HepG2 (cell line): ENCODE results near the gene FCN1. TPM values are rescaled to one million over a fixed set of nuclear protein-coding genes. Genes with fewer than 3 reads are reported as not detected.

Source experiments
- ATAC-seq: fragments of 200-7000 bp; cut with Tn5 transposase; 3 replicates; pipeline ENCODE4 v1.9.1; 2020; ENCODE audit warnings: mild to moderate bottlenecking, moderate library complexity
- BruUV-seq: library from RNA; stranded (reverse); fragments of 400-500 nt; replicated peaks from 2 replicates; lab custom pipeline; 2021; lab: Mats Ljungman, UMichigan
- CTCF ChIA-PET: fragments of 300-600 bp; formaldehyde crosslinking; extraction: SDS; loops from one replicate; lab custom pipeline; 2021; ENCODE audit warnings: low total read pairs, inconsistent platforms, low intra/inter-chr PET ratio; lab: Yijun Ruan, JAX
- POLR2A ChIA-PET: fragments of 350-600 bp; sonication (Branson Sonifier 250); formaldehyde crosslinking; loops from one replicate; lab custom pipeline; 2020; ENCODE audit warnings: antibody characterized with exemption, inconsistent platforms; lab: Yijun Ruan, JAX
- DNase-seq: peaks from one replicate; pipeline ENCODE4 v3.0.0-alpha.2; 2015; ENCODE audit warnings: low spot score
- FAIRE-seq: peaks from 3 replicates; lab custom pipeline; 2011; peaks lifted over from hg19 to GRCh38; lab: Jason Lieb, UNC
- H2AFZ ChIP-seq: one replicate; pipeline ENCODE4 v1.6.1; 2011; ENCODE audit warnings: low read length, inconsistent platforms
- H3K27ac ChIP-seq: fragments of 300-600 bp; 3 replicates; pipeline ENCODE4 v1.8.0; 2011; ENCODE audit warnings: mixed run types, mild to moderate bottlenecking, mixed read lengths, low read length, inconsistent platforms; ENCODE audit not compliant: insufficient read depth; ENCODE audit errors: extremely low read length
- H3K27me3 ChIP-seq, 2 experiments: fragments of 200-600 bp in 1 of 2; 2 replicates in 1 of 2; 3 replicates in 1 of 2; pipeline versions ENCODE4 v1.6.0 to v1.8.0; 2011; ENCODE audit warnings: low read length in 2 of 2, mild to moderate bottlenecking in 2 of 2, moderate library complexity in 2 of 2, inconsistent platforms in 1 of 2; ENCODE audit not compliant: insufficient read depth in 2 of 2, control insufficient read depth in 1 of 2
- H3K36me3 ChIP-seq, 2 experiments: fragments of 200-600 bp in 1 of 2; replicated peaks in 1 of 2; 2 replicates in 1 of 2; 3 replicates in 1 of 2; pipeline versions ENCODE4 v1.5.1 to v1.8.0; 2011; ENCODE audit warnings: low read length in 2 of 2, inconsistent platforms in 1 of 2; ENCODE audit not compliant: insufficient read depth in 2 of 2, control insufficient read depth in 1 of 2
- H3K4me1 ChIP-seq: 2 replicates; pipeline ENCODE4 v1.5.1; 2012; ENCODE audit warnings: low read length, inconsistent platforms; ENCODE audit not compliant: insufficient read depth
- H3K4me2 ChIP-seq: 2 replicates; pipeline ENCODE4 v1.6.0; 2011; ENCODE audit warnings: low read depth, low read length, inconsistent platforms
- H3K4me3 ChIP-seq, 3 experiments: fragments of 200-600 bp in 1 of 3; sonication (generic), shearing (Covaris generic) in 1 of 3; replicated peaks in 1 of 3; 2 replicates each; pipeline ENCODE4 v1.5.1; 2011 to 2016; ENCODE audit warnings: low read length in 3 of 3, inconsistent platforms in 2 of 3, low read depth in 2 of 3, mild to moderate bottlenecking in 2 of 3, control low read depth in 1 of 3, mixed read lengths in 1 of 3; ENCODE audit not compliant: insufficient read depth in 1 of 3
- H3K79me2 ChIP-seq: one replicate; pipeline ENCODE4 v1.6.1; 2011; ENCODE audit warnings: low read length, inconsistent platforms; ENCODE audit not compliant: insufficient read depth
- H3K9ac ChIP-seq: 2 replicates; pipeline ENCODE4 v1.6.0; 2011; ENCODE audit warnings: mild to moderate bottlenecking, low read depth, low read length, inconsistent platforms; ENCODE audit not compliant: insufficient read depth
- H3K9me3 ChIP-seq: 2 replicates; pipeline ENCODE4 v1.5.1; 2012; ENCODE audit warnings: mild to moderate bottlenecking, low read length
- H4K20me1 ChIP-seq: 2 replicates; pipeline ENCODE4 v1.6.0; 2011; ENCODE audit warnings: inconsistent platforms, mild to moderate bottlenecking, low read length, moderate library complexity; ENCODE audit not compliant: insufficient read depth
- BRD4 ChIP-seq: sonication (generic); formaldehyde crosslinking; IDR thresholded peaks from 2 replicates; pipeline ENCODE4 v1.4.0; 2020; ENCODE audit warnings: missing genetic modification reagents
- HNF4A ChIP-seq: sonication (generic); formaldehyde crosslinking; IDR thresholded peaks from 2 replicates; pipeline ENCODE4 v1.4.0; 2020; ENCODE audit warnings: missing genetic modification reagents
- LCORL ChIP-seq, 2 experiments: fragments of 450-650 bp in 1 of 2; sonication (generic) in 1 of 2; formaldehyde crosslinking in 1 of 2; IDR thresholded peaks; 2 replicates each; pipeline versions ENCODE4 v1.5.0 to v1.6.1; 2017 to 2020; ENCODE audit warnings: antibody characterized with exemption in 1 of 2, missing genetic modification reagents in 1 of 2
- RFX3 ChIP-seq: IDR thresholded peaks from 2 replicates; pipeline ENCODE4 v1.6.1; 2016; ENCODE audit warnings: missing biosample characterization, missing genetic modification reagents
- SMARCE1 ChIP-seq: fragments of 450-650 bp; IDR thresholded peaks from 2 replicates; pipeline ENCODE4 v1.6.1; 2017; ENCODE audit warnings: borderline replicate concordance
- ZBTB2 ChIP-seq: sonication (generic); formaldehyde crosslinking; IDR thresholded peaks from 2 replicates; pipeline ENCODE4 v1.8.0; 2022; ENCODE audit warnings: low read depth, missing genetic modification reagents
- ZBTB33 ChIP-seq: sonication (generic); formaldehyde crosslinking; IDR thresholded peaks from 2 replicates; pipeline ENCODE4 v1.4.0; 2020; ENCODE audit warnings: missing genetic modification reagents
- ZNF136 ChIP-seq: sonication (generic); formaldehyde crosslinking; IDR thresholded peaks from 2 replicates; pipeline ENCODE4 v1.8.1; 2022; ENCODE audit warnings: low read depth, mild to moderate bottlenecking, moderate library complexity, missing genetic modification reagents
- ZNF18 ChIP-seq: sonication (generic); formaldehyde crosslinking; IDR thresholded peaks from 2 replicates; pipeline ENCODE4 v1.8.0; 2022; ENCODE audit warnings: mild to moderate bottlenecking, missing genetic modification reagents; ENCODE audit not compliant: insufficient replicate concordance
- ZNF180 ChIP-seq: sonication (generic); formaldehyde crosslinking; IDR thresholded peaks from 2 replicates; pipeline ENCODE4 v1.4.0; 2020; ENCODE audit warnings: low read depth, missing genetic modification reagents, borderline replicate concordance
- ZSCAN9 ChIP-seq: IDR thresholded peaks from 2 replicates; pipeline ENCODE4 v1.6.1; 2016; ENCODE audit warnings: borderline replicate concordance
- WGBS: methylation state at CpG from one replicate; pipeline ENCODE4 v1.1.6; 2017; ENCODE audit warnings: low lambda C conversion rate; 5-methylcytosine and 5-hydroxymethylcytosine counted together
- in situ Hi-C: cut with HindIII; loops from 2 replicates; pipeline ENCODE4 v1.10.0; 2017; ENCODE audit warnings: low pct_unique_long_range_greater_than_20kb; ENCODE audit not compliant: extremely low pct_ligation_motif_present
- intact Hi-C: fragments of 100-400 bp; cut with micrococcal nuclease; formaldehyde crosslinking; loops from one replicate; pipeline ENCODE4 v1.10.0; 2022; ENCODE audit not compliant: unreplicated experiment
- polyA plus RNA-seq, 8 experiments: library from polyadenylated mRNA; depleted of rRNA in 3 of 8; stranded (reverse) in 7 of 8; unstranded in 1 of 8; fragments of >200 nt; fragmentation: Illumina TruSeq in 4 of 8; extraction: Trizol in 4 of 8; gene quantifications; 2 replicates each; pipeline versions ENCODE4 v1.2.1 to v1.2.3, GENCODE V29; 2011 to 2016; ENCODE audit warnings: low read depth in 4 of 8, missing spikeins in 1 of 8, mixed read lengths in 1 of 8; ENCODE audit not compliant: insufficient read depth in 1 of 8
- total RNA-seq, 5 experiments: library from RNA; depleted of rRNA; stranded (reverse); fragments of >200 nt; fragmentation: Illumina TruSeq; extraction: Trizol; gene quantifications; 2 replicates each; pipeline ENCODE4 v1.2.3, GENCODE V29; 2016; ENCODE audit warnings: low read depth in 1 of 5

The FCN1 gene
- total and polyA plus RNA-seq, 2 of the 13 experiments (the other 11 are each of a cell fraction or from before 2014, with no cell fraction given): not detected

GRCh38 chr9:134899818-134900217, 17.9 kb downstream of the FCN1 start:
- no peak overlapping the region for H3K4me2 ChIP-seq
- H3K36me3 ChIP-seq: no peaks in the 10 kb centered on the region
- H3K79me2 ChIP-seq: no peaks in the 10 kb centered on the region
- H3K27ac ChIP-seq: no peak overlapping the region
- ChIA-PET POLR2A (no interaction called here), CTCF (no interaction called here)
- no peaks in the 10 kb centered on the region for H3K4me1 ChIP-seq
- no peak overlapping the region for H3K9ac ChIP-seq
- H4K20me1 ChIP-seq: no peaks in the 10 kb centered on the region
- ATAC-seq (no peak), DNase-seq (no peak), FAIRE-seq (no peak)
- TF ChIP-seq ZNF18 (CRISPR knock-in tag) (no peak), ZBTB2 (CRISPR knock-in tag) (no peak)
- in situ Hi-C loops: no loop called here
- intact Hi-C loops: no loop called here
- H3K4me3 ChIP-seq: no peak overlapping the region
- H2AFZ ChIP-seq: no peak overlapping the region
- H3K27me3 ChIP-seq: peaks cover 0 to 18% of the 10 kb centered on the region in 2 experiments; a peak in 3 of 5 replicates
- H3K9me3 ChIP-seq: no peaks in the 10 kb centered on the region
- no TSS peak for BruUV-seq
- WGBS: 0% methylated on average over 1 of the region's 1 CpG

DNA sequence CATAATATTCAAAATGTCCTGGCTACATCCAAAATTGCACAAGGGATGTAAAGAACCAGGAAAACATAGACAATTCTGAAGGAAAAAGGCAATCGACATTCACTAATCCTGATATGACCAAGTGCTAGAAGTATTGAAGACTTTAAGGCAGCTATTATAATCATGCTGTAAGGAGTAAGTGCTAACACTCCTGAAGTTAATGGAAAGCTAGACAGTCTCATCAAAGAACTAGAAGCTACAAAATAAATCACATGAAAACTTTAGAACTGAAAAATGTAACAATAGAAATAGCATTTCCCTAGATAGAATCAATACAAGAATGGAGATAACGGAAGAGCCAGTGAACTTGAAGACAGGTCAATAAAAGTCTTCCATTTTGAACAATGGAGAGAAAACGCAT, 18.5 kb downstream of the FCN1 start:
- H4K20me1 ChIP-seq: no peaks in the 10 kb centered on the region
- H3K27ac ChIP-seq: no peak overlapping the region
- TF ChIP-seq ZNF180 (CRISPR knock-in tag) (no peak), ZBTB33 (no peak), ZNF136 (CRISPR knock-in tag) (no peak), HNF4A (CRISPR knock-in tag) (no peak), ZSCAN9 (CRISPR knock-in tag) (no peak), SMARCE1 (no peak), BRD4 (CRISPR knock-in tag) (no peak), RFX3 (CRISPR knock-in tag) (no peak), LCORL (IDR thresholded peaks at IDR 0.05) (no peak), LCORL (CRISPR knock-in tag; IDR thresholded peaks at IDR 0.05) (no peak)
- no peak for FAIRE-seq
- no peak for DNase-seq
- H3K4me3 ChIP-seq: no peak overlapping the region
- no peaks in the 10 kb centered on the region for H3K79me2 ChIP-seq
- BruUV-seq: no TSS peak
- H3K4me1 ChIP-seq: no peaks in the 10 kb centered on the region
- no peak for ATAC-seq
- ChIA-PET POLR2A (no interaction called here), CTCF (no interaction called here)
- H3K4me2 ChIP-seq: no peak overlapping the region
- no peaks in the 10 kb centered on the region for H3K9me3 ChIP-seq
- H2AFZ ChIP-seq: no peak overlapping the region
- intact Hi-C loops (no loop called here), in situ Hi-C loops (no loop called here)
- 0% methylated on average over 3 of the region's 3 CpGs for WGBS
- no peaks in the 10 kb centered on the region for H3K36me3 ChIP-seq
- peaks cover 0 to 18% of the 10 kb centered on the region in 2 experiments; a peak in 3 of 5 replicates for H3K27me3 ChIP-seq
- H3K9ac ChIP-seq: no peak overlapping the region
